Dendritic cell treated with granulocyte-macrophage colony-stimulating factor and Interleukin-4, amounts not matched to agents 40 ng/mL and 50 ng/mL, for 4 days (primary cell): ENCODE measurements around the gene KLRD1.
"Not testable (repeated sequence)": the region's sequence is repeated elsewhere in the genome, so short reads cannot be mapped to it uniquely, and the experiment has no call there.

Experiments used
- H3K27ac Mint-ChIP-seq: one replicate; pipeline ENCODE4 v1.8.0; 2022; ENCODE audit warnings: mild to moderate bottlenecking, mixed read lengths
- H3K27me3 Mint-ChIP-seq: one replicate; pipeline ENCODE4 v1.8.0; 2022; ENCODE audit warnings: mild to moderate bottlenecking, mixed read lengths
- H3K36me3 Mint-ChIP-seq: one replicate; pipeline ENCODE4 v1.8.0; 2022; ENCODE audit warnings: low read depth, mixed read lengths
- H3K4me1 Mint-ChIP-seq: one replicate; pipeline ENCODE4 v1.8.0; 2022; ENCODE audit warnings: low read depth, mixed read lengths
- H3K4me3 Mint-ChIP-seq: one replicate; pipeline ENCODE4 v1.8.0; 2022; ENCODE audit warnings: mild to moderate bottlenecking, moderate library complexity, mixed read lengths
- H3K9me3 Mint-ChIP-seq: one replicate; pipeline ENCODE4 v1.8.0; 2022; ENCODE audit warnings: mixed read lengths
- intact Hi-C: fragments of 100-400 bp; cut with micrococcal nuclease; formaldehyde crosslinking; loops from one replicate; pipeline ENCODE4 v1.15.0; 2022

Gene KLRD1

GRCh38 chr12:10358131-10358530, 50.5 kb downstream of the KLRD1 start:
- Mint-ChIP-seq H3K27me3 (no peaks in the 10 kb centered on the region), H3K4me1 (no peaks in the 10 kb centered on the region), H3K36me3 (no peaks in the 10 kb centered on the region), H3K4me3 (no peak overlapping the region), H3K9me3 (no peaks in the 10 kb centered on the region), H3K27ac (no peak overlapping the region)
- intact Hi-C loops, result no loop called here

GRCh38 chr12:10358969-10359368, 51.3 kb downstream of the KLRD1 start:
- H3K4me3 Mint-ChIP-seq, result no peak overlapping the region
- no peak overlapping the region for H3K27ac Mint-ChIP-seq
- H3K36me3 Mint-ChIP-seq, result no peaks in the 10 kb centered on the region
- H3K27me3 Mint-ChIP-seq, result no peaks in the 10 kb centered on the region
- no peaks in the 10 kb centered on the region for H3K9me3 Mint-ChIP-seq
- intact Hi-C loops, result no loop called here
- H3K4me1 Mint-ChIP-seq, result no peaks in the 10 kb centered on the region

GRCh38 chr12:10361084-10361483, 53.4 kb downstream of the KLRD1 start:
- no peaks in the 10 kb centered on the region for H3K9me3 Mint-ChIP-seq
- no peaks in the 10 kb centered on the region for H3K27me3 Mint-ChIP-seq
- no peak overlapping the region for H3K27ac Mint-ChIP-seq
- H3K4me1 Mint-ChIP-seq, result no peaks in the 10 kb centered on the region
- no peaks in the 10 kb centered on the region for H3K36me3 Mint-ChIP-seq
- intact Hi-C loops, result loop anchor here (5.0 kb wide), 1 partner anchor 46 kb away; the partner anchor contains the start of gene KLRC4
- no peak overlapping the region for H3K4me3 Mint-ChIP-seq

- Mint-ChIP-seq H3K4me3 (no peak overlapping the region), H3K27ac (no peak overlapping the region), H3K27me3 (no peaks in the 10 kb centered on the region), H3K9me3 (no peaks in the 10 kb centered on the region), H3K36me3 (no peaks in the 10 kb centered on the region), H3K4me1 (no peaks in the 10 kb centered on the region)
- intact Hi-C loops, result loop anchor here (5.0 kb wide), 1 partner anchor 46 kb away; the partner anchor contains the start of gene KLRC4
These were observed 54.0 kb downstream of the KLRD1 start for GRCh38 chr12:10361622-10362021.

- no peak overlapping the region for H3K4me3 Mint-ChIP-seq
- H3K9me3 Mint-ChIP-seq, result no peaks in the 10 kb centered on the region
- intact Hi-C loops, result loop anchor here (5.0 kb wide), 1 partner anchor 45 kb away; the partner anchor contains the start of gene KLRC4
- no peaks in the 10 kb centered on the region for H3K27me3 Mint-ChIP-seq
- H3K36me3 Mint-ChIP-seq, result no peaks in the 10 kb centered on the region
- no peak overlapping the region for H3K27ac Mint-ChIP-seq
- H3K4me1 Mint-ChIP-seq, result no peaks in the 10 kb centered on the region
These were observed 54.7 kb downstream of the KLRD1 start for GRCh38 chr12:10362325-10362724.

- intact Hi-C loops, result loop anchor here (5.0 kb wide), 1 partner anchor 44 kb away; the partner anchor contains the start of gene KLRC4
- Mint-ChIP-seq H3K4me1 (no peaks in the 10 kb centered on the region), H3K36me3 (no peaks in the 10 kb centered on the region), H3K4me3 (no peak overlapping the region), H3K27me3 (no peaks in the 10 kb centered on the region), H3K27ac (no peak overlapping the region), H3K9me3 (peaks cover 4% of the 10 kb centered on the region)
These were observed 55.4 kb downstream of the KLRD1 start for GRCh38 chr12:10362828-10363657.

GRCh38 chr12:10363658-10363913, 55.9 kb downstream of the KLRD1 start:
- Mint-ChIP-seq H3K9me3 (peaks cover 5% of the 10 kb centered on the region), H3K4me1 (no peaks in the 10 kb centered on the region), H3K27me3 (no peaks in the 10 kb centered on the region), H3K27ac (no peak overlapping the region), H3K36me3 (no peaks in the 10 kb centered on the region), H3K4me3 (no peak overlapping the region)
- intact Hi-C loops, result loop anchor here (5.0 kb wide), 1 partner anchor 44 kb away; the partner anchor contains the start of gene KLRC4

GRCh38 chr12:10363914-10364814, 56.5 kb downstream of the KLRD1 start:
- Mint-ChIP-seq H3K36me3 (no peaks in the 10 kb centered on the region), H3K4me3 (no peak overlapping the region), H3K27me3 (no peaks in the 10 kb centered on the region), H3K27ac (no peak overlapping the region), H3K4me1 (no peaks in the 10 kb centered on the region), H3K9me3 (peaks cover 5% of the 10 kb centered on the region)
- intact Hi-C loops, result loop anchor here (5.0 kb wide), 1 partner anchor 43 kb away; the partner anchor contains the start of gene KLRC4

- Mint-ChIP-seq H3K36me3 (no peaks in the 10 kb centered on the region), H3K27me3 (no peaks in the 10 kb centered on the region), H3K4me1 (no peaks in the 10 kb centered on the region), H3K9me3 (peaks cover 5% of the 10 kb centered on the region), H3K27ac (no peak overlapping the region), H3K4me3 (no peak overlapping the region)
- intact Hi-C loops, result loop anchor here (5.0 kb wide), 1 partner anchor 42 kb away; the partner anchor contains the start of gene KLRC4
These were observed 57.3 kb downstream of the KLRD1 start for GRCh38 chr12:10364815-10365622.

GRCh38 chr12:10365696-10366405, 58.2 kb downstream of the KLRD1 start:
- Mint-ChIP-seq H3K4me1 (no peaks in the 10 kb centered on the region), H3K27ac (no peak overlapping the region), H3K9me3 (peaks cover 5% of the 10 kb centered on the region), H3K4me3 (no peak overlapping the region), H3K36me3 (no peaks in the 10 kb centered on the region), H3K27me3 (no peaks in the 10 kb centered on the region)
- intact Hi-C loops, result no loop called here

- intact Hi-C loops, result no loop called here
- H3K27ac Mint-ChIP-seq, result no peak overlapping the region
- no peak overlapping the region for H3K4me3 Mint-ChIP-seq
- H3K4me1 Mint-ChIP-seq, result peaks cover 7% of the 10 kb centered on the region
- H3K9me3 Mint-ChIP-seq, result peaks cover 5% of the 10 kb centered on the region
- H3K36me3 Mint-ChIP-seq, result no peaks in the 10 kb centered on the region
- no peaks in the 10 kb centered on the region for H3K27me3 Mint-ChIP-seq
These were observed 59.2 kb downstream of the KLRD1 start for GRCh38 chr12:10366875-10367274.

- not testable (repeated sequence) for H3K27ac Mint-ChIP-seq
These were observed 60.0 kb downstream of the KLRD1 start for GRCh38 chr12:10367714-10368113.

More at GRCh38 chr12:10367714-10368113, 60.0 kb downstream of the KLRD1 start:
- peaks cover 15% of the 10 kb centered on the region for H3K4me1 Mint-ChIP-seq
- H3K4me3 Mint-ChIP-seq, H3K9me3 Mint-ChIP-seq, H3K36me3 Mint-ChIP-seq, H3K27me3 Mint-ChIP-seq, intact Hi-C loops: not testable (repeated sequence)
